CD4-positive, alpha-beta T cell treated with Interleukin-4 for 4 hours (primary cell): Measurements from ENCODE around the gene SLC15A5.

Source experiments
- DNase-seq: peaks from one replicate; pipeline ENCODE4 v3.0.0-alpha.2; 2020

SLC15A5 gene, protein sequence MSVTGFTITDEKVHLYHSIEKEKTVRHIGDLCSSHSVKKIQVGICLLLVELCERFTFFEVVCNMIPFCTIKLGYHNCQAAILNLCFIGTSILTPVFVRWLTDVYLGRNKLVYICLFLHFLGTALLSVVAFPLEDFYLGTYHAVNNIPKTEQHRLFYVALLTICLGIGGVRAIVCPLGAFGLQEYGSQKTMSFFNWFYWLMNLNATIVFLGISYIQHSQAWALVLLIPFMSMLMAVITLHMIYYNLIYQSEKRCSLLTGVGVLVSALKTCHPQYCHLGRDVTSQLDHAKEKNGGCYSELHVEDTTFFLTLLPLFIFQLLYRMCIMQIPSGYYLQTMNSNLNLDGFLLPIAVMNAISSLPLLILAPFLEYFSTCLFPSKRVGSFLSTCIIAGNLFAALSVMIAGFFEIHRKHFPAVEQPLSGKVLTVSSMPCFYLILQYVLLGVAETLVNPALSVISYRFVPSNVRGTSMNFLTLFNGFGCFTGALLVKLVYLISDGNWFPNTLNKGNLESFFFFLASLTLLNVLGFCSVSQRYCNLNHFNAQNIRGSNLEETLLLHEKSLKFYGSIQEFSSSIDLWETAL

DNA sequence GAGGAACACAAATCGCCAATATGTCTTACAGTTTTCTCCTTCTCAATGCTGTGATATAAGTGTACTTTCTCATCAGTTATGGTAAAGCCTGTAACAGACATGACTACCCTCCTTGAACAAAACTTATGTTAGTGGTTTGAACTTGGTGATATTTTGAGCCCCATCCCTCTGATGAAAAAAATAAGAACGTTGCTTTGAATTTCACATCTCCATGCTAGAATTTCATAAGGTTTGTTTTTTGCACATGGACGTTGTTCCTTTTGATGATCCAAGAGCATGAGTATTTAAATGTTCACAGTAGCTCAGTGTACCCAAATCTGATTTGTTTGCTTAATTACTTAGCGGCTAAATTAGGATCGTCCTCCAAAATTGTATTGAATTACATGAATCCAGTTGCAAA is at the start of gene SLC15A5:
SLC15A5 (minus strand) TSS at position 101 of the 400 bp plus-strand sequence; CDS start at position 101, 0 bp downstream.
- DNase-seq = no peak

DNA sequence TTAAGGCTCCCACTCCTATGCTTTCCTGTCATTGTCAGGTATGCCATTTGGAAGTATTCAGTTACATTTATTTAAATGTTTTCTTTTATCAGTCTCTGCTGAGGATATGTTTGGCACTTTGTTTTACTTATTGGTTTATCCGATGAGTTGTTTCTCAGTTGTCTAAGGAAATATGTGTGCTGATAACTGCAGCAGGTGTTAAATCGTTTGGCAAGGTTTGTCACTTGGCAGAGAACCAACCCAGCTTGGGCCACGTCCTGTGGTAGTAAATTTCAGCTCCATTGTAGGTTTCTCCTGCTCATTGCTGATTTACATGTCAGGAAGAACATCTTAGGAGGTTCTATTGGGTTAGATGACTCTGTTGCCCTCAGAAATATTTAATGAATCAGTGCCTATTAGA is 47.9 kb upstream of the SLC15A5 start:
- no peak for DNase-seq

DNA sequence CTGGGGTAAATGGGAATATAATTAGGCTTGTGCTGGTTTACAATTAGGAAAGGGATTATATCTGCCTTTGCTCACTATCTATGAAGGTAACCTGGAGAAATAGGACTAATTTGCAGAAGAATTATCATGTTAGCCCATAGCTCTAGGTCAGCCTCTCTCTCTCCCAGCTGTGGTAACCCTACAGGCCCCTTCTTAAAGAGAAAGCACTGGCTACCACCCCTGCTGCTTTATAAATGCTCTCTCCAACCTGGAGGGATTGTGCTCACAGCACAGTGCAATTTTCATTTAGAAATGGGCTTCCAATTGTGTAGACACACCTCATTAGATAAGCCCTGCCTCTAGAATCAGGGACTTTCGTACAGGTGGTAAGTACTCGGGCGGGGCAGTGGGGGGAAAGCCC is 47.3 kb upstream of the SLC15A5 start:
- no peak for DNase-seq

DNA sequence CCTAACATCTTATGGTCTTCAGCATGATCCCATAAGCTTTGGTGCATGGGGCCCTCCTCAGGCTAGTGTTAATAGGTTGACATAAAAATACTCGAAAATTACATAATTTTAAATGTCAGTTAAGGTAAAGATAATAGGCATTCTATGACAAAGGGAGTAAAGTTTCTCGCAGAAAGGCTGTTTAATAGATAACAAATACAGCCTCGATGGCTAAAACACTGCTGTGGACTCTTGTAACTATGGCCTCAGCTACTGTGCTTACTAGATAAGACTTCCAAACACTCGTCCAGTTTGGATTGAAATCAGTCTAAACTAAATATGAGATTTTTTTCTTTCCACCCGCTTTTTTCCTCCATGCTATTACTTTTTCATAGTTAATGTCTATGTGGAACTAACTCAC is 46.8 kb upstream of the SLC15A5 start:
- DNase-seq = no peak

DNA sequence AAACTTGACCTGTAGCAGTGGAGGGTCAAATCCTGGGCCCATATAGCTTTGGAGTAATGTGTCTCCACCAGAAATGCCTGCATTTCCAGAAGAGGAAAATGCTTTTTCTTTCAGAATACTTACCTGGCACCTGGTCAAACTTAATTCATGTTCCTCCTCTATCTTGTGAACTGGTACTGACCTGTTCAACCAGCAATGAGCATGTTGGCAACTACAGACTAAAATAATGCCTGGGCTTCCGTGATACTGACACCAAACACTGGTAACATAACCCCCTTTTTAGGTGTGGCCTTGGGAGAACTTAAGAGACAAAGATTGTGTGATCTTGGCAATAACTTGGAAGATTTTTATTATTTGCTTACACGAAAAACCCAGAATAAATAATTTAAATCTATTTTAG is 46.2 kb upstream of the SLC15A5 start:
- DNase-seq = no peak

DNA sequence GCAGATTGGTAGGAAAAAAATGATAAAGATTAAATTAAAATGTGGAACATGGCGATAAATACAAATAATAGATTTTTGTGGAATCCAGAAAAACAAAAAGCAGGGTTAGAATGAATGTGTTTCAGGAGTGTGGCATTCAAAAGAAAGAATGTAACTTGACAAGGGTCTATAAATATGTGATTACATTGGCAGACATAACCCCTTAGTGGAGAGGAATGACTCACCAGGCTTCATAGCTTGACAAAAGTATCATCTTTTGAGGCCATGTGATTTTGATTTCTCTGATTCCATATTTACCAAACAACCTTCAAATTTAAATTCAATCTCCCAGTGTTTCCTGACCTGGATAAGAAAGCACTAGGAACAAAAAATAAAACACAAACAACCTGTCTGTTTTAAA is 45.5 kb upstream of the SLC15A5 start:
- DNase-seq = no peak

DNA sequence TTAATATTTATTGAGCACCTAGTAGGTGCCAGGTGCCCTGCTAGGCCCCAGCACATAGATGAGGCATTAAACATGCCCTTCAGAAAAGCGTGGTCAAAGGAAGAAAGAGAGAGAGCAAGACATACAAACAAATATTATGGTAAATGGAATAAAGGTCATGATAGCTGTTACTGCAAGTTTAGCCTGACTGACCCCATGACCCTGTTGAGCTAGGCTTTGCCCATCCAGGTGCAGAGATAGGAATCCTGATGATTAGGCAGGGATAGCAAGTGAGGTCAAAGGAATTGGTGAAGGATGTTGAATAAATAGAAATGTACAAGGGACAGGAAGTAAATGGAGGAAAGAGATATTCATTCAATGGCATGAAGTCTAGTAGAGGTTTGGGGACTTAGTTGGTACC is 33.4 kb upstream of the SLC15A5 start:
- DNase-seq = no peak

DNA sequence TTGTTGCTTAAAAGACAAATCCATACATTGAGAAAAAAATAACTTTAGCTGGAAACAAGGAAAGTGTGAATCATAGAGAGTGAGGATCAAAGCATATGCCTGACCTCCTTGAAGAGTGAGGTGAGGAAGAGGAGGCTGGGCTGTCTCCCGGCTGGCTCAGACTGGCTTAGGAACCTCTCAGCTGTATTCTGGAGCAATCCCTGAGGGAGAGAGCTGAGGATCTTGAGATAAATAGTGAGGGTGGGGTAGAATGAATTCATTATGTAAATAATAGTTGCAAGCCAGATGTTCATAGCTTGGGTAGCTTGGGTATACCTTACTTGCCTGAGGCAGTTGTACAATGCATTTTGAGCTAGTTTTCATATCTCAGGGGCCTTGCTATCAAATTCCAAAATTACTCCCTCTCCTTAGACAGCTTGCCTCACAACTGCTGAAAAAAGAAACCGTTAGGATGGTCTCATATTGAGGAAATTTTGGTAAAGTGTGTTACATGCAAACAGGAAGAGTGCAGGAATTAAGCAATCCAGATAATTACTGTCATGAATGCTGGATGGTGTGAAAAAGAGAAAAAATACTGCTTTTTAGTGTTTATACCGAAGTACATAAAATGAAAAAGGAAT is 30.5 kb upstream of the SLC15A5 start:
- no peak for DNase-seq

DNA sequence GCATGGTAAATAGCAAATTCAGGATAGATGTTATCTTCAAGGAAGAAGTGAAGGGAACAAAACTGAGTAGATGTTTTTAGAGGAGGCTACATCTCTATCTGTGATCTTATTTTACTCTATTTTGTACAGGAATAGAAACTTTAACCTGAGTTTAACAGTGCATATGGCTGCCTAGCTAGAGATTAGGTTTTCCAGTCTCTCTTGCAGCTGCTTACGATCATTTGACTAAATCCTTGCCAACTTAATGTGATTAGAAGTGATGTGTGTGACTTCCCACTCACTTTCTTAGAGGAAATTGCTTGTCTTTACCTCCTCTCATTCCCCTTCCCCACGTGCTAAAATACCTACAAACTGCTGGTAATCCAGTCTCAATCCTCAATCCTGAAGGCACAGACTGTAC is 26.5 kb upstream of the SLC15A5 start:
- DNase-seq = no peak

DNA sequence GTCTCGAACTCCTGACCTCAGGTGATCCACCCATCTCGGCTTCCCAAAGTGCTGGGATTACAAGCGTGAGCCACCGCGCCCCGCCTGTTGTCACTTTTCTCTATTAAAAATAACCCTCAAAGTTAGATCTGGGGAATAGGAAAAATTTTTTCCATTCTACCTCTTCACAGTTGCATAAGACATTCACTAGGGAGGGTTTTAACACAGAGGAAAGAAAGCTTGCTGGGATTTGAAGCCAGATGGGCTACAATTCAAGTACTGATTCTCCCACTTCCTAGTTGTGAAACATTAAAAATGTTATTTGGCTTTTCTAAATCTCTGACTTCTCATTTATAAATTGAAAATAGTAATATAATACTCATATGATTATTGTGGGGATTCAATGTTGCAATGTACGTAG is 23.3 kb upstream of the SLC15A5 start:
- no peak for DNase-seq

DNA sequence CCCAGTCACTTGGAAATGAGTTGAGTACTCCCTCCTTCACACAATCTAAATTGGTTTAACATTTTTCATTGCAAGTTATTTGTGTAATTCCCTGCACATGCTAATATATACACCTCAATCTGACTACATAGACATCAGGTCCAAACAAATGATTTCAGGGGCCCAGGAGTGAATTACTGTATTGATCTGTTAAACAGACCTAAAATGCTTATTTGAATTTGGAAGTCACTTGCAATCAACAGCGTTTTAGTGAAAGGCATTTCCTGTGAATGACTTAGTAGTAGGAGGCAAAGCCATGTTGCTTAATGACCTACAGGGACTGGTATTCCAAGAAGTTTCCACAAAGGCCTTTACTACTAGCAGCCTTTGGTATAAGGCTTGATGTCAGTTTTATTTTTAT is 22.6 kb upstream of the SLC15A5 start:
- no peak for DNase-seq

DNA sequence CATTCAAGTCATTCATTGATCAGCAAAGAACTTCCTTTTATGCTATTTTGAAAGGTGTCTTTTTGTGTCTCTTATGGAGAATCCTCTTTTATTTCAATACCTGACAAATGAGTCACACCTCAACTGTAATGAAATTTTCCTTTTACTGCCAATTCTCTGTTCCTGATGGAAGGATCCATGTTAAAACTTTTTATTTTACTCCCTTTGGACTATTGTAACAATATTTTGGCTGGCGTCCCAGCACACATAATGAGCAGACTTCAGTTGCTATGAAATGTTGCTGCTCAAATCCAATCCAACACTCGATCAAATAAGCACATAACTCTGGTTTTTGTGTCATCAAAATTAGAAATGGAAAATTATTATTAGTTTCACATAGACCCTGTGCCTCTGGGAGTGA is 21.9 kb upstream of the SLC15A5 start:
- DNase-seq = no peak

DNA sequence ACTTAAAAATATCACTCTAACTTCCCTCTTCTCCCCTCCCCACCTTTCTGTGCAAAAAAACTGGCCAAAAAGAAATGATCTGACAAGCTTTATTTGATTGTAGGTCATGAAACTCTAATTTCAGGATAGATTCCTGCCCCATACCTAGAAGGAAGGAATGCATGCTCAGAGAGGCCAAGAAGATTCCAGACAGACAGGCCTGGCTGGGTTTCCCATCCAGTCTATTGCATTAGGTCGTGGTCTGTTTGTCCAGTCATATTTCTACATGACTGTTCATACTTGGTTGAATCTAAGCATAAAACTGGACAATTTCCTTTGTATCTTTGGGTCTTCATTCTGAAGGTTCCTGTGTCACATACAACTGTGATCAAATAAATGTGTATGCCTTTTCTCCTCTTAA is 20.0 kb upstream of the SLC15A5 start:
- no peak for DNase-seq

DNA sequence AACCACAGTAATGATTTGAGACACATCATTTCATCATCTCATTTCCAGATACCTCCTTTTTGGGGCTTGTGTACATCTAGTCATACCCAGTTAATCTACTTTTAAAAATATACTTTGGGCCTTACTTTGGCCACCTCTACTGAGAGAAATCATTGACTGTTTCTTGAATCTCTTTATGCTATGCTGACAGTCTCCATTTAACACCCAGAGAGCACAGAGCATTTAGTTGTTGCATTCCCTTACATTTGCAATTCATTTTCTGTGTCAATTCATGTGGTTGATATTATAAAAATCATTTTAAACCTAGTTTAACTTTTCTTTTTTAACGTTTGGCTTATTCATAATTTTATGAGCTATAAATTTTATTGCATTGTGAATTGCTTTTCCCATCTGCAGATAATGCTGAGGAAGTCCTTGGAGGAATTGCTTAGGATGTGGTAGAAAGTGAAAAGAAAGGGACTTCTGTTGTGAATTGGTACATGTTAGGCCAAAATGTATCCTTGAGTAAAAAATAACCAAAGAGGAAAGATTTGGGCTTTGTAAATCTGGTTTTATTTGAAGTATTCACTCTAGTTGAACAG is 17.0 kb upstream of the SLC15A5 start:
- DNase-seq = no peak

DNA sequence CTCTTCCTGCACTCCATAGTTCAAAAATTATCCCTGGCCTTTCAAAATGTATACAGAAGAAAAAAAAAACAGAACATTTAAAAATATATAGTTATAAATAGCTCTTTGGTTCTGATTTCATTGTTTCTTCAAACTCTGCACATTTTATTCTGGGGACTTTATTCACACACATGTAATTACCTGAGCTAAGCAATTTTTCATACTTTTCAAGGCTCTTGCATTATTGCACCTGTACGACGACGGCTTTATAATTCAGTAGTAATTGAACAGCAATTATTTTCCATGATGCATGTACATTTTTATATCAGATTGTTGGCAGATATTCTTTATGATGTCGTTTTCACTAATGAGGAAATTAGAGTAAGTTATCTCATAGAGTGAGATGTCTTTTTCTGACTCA is 13.5 kb upstream of the SLC15A5 start:
- DNase-seq = no peak

DNA sequence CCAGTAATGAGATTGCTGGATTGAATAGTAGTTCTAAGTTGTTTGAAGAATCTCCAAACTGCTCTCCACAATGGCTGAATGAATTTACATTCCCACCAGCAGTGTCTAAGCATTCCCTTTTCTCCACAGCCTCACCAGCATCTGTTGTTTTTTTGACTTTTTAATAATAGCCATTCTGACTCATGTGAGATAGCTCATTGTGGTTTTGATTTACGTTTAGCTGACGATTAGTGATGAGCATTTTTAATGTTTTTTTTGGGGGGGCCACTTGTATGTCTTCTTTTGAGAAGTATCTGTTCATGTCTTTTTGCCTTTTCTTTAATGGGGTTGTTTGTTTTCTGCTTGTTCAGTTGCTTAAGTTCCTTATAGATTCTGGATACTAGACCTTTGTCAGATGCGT is 8.1 kb upstream of the SLC15A5 start:
- DNase-seq = no peak

DNA sequence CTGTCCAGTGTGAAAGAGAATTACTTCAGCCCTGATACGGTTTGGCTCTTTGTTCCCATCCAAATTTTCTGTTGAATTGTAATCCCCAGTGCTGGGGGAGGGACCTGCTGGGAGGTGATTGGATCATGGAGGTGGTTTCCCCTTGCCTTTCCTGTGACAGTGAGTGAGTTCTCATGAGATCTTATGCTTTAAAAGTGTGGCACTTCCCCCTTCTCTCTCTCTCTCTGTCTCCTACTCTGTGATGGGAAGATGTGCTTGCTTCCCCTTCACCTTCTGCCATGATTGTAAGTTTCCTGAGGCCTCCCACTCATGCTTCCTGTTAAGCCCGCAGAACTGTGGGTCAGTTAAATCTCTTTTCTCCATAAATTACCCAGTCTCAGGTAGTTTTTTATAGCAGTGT is 5.5 kb upstream of the SLC15A5 start:
- no peak for DNase-seq

DNA sequence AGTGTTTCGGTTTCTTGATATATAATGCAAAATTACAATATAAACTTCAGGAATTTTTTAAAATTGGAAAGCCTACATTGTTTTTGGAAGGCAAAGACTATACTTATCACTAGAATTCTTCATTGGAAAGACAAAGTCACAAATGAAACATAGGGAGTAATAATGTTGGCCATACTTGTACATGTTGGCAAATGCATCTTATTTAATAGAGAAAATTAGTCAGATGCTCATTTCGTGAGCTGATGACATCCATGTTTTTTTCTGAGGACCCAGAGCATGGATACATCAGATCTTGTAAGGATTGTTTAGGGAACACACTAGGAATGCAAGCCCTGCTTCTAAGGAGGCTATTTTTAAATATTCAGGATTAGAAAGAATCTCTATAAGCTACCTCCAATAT is 4.6 kb upstream of the SLC15A5 start:
- DNase-seq = no peak

DNA sequence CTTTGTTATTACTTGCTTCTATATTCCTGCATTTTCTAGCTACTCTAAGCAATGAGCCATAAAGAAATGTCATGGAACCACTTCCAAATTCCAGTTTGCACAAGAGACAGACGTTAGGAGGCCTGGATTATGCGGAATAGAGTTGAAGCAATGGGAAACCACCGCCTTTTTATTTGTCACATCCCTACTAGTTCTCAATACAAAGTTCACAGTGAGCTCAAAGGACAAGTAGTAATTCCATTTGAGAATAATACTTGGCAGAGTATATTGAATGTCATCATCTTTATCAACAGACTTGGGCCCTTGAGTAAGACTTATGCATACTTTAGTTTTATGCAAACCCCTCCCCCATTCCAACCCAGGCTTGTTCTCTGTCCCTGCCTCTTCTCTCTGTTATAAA is 3.7 kb upstream of the SLC15A5 start:
- DNase-seq = no peak

DNA sequence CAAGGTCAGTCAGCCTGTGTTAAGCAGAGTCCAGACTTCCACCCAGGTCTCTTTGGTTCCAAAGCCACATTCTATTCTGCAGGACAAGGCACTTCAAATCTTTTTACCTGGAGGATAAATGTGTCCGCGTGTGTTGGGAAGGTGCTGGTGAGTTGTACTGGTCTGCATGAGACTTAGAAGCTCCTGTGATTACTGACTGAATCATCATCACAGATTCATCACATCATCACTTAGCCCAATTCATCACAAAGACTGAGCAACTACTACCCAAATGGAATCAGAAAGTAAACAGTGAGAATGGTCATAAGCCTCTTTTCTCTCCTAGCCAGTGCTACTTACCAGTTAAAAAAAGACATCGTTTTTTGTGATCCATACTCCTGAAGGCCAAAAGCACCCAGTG is 5.3 kb downstream of the SLC15A5 start:
- no peak for DNase-seq

DNA sequence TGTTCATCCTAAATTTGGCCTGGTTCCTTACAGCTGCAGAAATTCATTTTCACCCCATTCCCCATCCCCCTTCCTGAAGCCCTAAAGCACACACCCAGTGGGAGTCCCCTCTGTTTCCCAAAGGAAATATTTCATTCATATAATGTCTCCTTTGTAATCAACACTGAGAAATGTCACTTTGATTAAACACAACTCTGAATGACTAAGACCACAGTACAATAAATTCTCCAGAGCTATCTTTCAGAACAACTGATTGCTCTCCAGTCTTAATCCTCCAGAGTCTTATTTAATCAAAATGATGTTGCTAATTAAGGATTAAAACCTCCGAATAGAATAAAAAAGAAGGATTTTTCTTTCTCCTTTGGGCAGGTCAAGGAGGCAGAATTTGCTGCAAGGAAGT is 6.4 kb downstream of the SLC15A5 start:
- DNase-seq = no peak

DNA sequence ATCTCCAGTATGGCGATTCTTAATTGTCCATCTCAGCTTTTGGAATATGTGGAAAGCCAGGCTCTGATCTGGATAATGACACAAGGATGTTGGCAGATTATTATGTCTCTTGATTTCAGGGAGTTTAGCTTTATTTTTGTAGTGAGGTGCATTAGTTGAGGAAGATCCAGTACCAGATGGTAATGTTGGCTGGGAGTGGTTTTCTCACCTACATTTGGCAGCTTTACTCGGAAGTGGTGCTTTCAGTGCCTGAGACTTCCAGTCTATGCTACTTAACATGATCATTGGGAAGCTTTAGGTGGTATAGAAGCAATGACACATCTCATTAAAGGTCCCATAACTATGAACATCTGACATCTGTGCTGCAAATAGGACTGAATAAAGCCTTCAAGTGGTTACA is 7.5 kb downstream of the SLC15A5 start:
- DNase-seq = no peak

DNA sequence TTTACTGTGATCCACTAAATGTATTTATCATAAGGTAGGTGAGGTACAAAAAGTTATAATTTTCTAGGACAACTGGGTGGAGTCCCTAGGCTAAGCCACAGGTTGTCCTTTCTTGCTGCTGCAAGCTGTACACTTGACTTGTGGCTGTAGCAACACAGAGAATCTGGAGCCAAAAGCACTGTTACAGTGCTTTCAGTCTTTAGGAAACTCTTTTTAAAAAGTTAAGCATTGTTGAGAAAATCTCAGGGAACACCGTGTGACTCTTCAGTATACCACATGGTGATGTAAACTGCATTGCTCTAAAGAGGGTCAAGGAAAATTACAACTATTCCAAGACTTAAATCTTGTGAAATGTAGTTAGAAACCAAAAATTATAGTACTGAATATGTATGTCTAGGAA is 11.4 kb downstream of the SLC15A5 start:
- no peak for DNase-seq

DNA sequence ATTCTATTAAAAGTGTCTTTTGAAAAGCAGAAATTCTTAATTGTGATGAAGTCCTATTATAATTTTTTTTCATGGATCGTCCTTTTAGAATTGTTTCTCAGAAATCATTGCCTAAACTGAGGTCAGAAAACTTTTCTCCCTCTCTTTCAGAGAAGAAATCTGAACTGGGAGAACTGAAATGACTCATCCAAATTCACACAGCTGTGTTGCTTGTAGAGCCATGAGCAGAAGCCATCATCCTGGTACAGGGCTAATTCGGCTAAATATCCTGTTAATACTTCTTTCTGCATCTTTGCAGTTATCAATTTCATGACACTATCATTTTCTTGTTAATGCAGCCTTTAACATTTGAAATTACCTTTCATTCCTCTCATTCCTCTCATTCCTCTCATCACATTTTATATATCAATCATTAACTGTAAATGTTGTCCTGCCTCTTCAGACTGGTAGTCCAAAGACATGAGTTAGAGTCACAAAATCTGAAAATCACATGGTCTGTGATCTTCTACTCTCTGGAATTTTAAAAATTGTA is 15.5 kb downstream of the SLC15A5 start:
- DNase-seq = no peak
